SJSA1 (cell line): ENCODE results near the gene SPATA31E1. TPM values are rescaled to one million over a fixed set of nuclear protein-coding genes. Genes with fewer than 3 reads are reported as not detected.

Experiments used
- total RNA-seq: library from RNA; depleted of rRNA; stranded (reverse); fragments of >200 nt; shearing (Covaris generic); gene quantifications from 2 replicates; pipeline ENCODE4 v1.2.3, GENCODE V29; 2014; rRNA removed

Gene SPATA31E1
- total RNA-seq, 1 experiment from 2014 or later, result 0.26 TPM

Other genes starting within 250 kb of the SPATA31E1 start
- gene CTSL, start 156.8 kb upstream of the SPATA31E1 start, total RNA-seq, result 393 and 445 TPM in 2 replicates
- gene SPATA31C1, start 35.1 kb downstream of the SPATA31E1 start, total RNA-seq, result not detected in 2 replicates
- 3.7 and 9.5 TPM in 2 replicates for gene CDK20, start 91.7 kb downstream of the SPATA31E1 start, total RNA-seq